GF-D8 (cell line): ENCODE measurements around the gene JMJD8.

Experiments used
- DNase-seq: peaks from one replicate; lab custom pipeline; 2025; lab: John Stamatoyannopoulos, UW

The JMJD8 gene

DNA sequence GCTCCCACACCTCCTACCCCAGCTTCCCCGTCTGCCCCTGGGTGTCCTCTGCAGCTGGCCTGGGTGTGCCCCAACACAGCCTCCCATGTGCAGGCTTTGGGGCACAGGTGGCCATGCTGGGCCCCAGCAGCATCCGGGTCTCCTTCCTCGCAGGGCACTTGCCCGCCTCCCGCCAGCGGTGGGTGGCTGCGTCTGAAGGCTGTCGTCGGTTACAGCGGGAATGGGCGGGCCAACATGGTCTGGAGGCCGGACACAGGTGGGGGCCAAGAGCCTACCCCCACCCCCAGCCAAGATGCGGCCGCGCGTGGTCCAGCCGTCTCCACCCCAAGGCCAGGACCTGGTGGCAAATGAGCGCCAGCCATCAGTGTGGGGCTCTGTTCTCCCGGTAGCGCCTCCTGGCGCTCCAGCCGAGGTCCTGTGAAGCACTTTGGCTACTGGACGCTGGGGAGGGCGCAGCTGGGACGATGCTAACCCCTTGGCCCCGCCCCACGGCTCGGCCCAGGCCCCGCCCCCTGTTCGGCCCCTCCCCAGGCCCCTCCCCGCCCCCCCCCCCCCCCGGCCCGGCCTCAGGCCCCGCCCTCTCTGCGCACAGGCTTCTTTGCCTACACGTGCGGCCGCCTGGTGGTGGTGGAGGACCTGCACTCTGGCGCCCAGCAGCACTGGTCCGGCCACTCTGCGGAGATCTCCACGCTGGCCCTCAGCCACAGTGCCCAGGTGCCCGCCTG lies 23.5 kb downstream of the JMJD8 start:
- DNase-seq, result no peak

DNA sequence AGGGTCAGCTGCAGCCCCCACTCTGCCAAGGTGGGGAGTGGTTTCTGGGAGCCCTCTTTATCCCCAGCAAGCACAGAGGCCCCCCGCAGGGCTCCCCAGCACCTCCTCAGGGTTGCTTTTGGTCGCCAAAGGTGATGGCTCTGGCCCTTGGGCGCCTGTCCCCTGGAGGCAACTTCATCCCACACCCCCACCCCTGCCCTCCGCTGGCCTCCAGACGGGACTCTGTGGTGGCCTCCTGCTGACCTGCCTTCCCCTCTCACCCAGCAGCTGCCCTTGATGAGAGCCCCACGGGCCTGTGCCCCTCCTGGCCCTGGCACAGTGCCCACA lies 24.0 kb downstream of the JMJD8 start:
- no peak for DNase-seq

DNA sequence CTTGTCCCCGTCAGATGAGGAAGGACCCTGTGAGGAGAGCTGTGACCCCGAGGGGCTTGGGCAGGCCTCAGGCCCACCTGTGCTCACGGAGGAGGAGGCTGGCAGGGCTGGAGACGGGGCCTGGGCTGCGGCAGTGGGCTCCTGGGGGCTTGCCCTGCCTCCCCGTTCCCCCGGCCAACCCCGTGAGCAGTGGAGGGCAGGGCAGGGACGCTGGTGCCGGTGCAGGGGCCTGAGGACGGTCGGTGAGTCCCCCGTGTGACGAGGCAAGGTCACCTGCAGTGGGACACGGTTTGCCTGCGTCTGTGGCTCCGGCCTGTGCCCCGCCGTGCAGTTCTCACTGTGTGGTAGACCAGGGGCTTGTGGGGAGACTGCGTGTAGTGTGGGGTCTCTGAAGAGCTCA lies 24.5 kb downstream of the JMJD8 start:
- no peak for DNase-seq

DNA sequence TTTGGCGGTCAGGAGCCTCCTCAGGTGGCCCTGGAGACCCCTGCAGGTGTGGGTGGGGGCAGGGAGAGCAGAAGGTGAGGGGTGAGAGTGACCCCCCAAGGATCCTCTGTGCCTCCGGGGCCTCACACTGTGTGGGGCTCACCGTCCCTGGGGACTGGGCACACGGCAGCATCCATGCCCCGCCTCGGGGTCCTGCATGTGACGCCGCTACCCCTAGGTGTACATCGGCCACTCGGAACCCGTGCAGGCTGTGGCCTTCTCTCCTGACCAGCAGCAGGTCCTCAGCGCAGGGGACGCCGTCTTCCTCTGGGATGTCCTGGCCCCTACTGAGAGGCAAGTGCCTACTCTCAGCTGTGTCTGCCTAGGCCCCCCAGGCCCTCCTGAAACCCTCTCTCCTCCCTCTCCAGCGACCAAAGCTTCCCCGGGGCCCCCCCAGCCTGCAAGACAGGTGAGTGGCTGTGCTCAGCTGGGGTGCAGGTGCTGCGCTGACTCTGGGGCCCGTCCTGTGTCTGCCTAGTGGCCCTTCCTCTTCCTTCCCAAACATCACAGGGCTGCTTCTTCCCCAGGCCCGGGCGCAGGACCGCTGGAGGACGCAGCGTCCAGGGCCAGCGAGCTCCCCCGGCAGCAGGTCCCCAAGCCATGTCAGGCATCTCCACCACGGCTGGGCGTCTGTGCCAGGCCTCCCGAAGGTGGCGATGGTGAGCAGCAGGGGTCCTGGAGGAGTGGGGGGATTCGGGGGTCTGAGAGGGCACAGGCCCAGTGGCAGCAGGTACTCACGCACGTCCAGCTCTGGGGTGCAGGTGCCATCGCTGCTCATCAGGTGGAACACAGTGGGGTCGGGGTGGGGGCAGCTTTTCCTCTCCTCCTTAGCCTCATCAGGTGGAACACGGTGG lies 25.2 kb downstream of the JMJD8 start:
- no peak for DNase-seq

DNA sequence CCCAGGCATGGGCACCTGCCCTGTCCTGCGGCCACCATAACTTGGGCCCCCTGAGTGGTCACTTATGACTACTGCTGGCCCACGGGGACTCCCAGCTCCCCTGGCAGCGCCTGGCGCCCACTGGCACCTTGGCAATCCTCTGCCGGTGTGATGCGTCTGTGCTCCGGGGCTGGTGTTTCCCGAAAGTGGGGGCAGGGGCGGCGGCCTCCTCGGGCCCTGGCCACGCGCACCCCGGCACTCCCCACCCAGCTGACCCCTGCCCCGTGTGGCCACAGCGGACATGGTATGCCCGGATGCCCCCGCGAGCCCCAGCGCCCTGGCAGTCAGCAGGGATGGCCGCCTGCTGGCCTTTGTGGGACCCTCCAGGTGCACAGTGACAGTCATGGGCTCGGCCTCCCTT lies 26.6 kb downstream of the JMJD8 start:
- no peak for DNase-seq

DNA sequence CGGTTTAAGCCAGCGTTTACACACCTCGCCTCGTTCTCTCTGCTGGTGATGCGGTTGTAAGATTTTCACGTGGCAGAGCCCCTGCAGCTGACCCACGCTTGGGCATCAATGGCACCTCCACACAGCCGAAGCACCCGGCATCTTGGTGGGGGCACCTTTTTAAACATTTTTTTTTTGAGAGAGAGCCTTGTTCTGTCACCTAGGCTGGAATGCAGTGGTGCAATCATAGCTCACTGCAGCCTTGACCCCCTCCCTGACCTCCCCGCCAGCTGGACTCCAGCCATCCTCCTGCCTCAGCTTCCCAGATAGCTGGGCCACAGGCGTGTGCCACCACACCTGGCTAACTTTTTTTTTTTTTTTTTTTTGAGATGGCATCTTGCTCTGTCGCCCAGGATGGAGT lies 30.1 kb downstream of the JMJD8 start:
- DNase-seq, result no peak

DNA sequence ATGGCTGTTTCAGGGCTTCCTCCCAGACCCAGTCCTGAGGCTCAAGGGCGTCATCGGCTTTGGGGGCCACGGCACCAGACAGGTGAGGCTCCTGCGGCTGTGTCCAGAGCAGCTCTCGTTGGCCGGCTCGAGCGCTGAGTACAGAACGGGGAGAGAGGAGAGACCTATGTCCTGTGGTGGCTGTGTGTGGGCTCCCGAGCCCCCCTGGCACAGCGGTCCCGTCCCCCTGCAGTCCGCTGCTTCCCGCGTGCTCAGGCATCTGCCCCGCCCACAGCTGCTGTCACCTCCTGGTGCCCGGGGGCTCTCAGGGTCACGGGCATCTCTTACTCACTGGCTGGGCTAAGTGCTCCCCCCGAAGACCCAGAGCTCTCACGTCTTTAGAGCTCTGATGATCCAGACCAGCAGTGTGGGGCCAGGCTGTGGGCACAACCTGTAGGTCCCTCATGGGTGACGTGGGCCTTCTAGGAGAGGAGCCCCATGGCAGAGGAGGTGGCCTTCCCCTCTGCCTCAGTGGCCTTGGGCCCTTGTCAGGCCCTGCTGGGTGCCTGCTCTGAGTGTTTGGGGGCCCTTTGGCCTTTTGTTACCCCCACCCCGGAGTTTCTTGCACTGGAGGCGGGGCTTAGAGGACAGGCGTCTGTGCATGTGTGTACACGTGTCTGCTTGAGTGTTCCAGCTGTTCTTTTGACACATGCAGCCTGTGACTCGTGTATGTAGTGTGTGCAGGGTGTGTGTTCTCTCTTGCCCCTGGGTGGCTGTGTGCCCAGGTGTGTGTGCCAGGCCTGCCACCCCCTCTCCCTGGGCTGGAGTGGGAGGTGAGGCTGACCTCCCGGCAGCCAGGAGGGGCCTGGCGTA lies 31.5 kb downstream of the JMJD8 start:
- DNase-seq, result no peak

DNA sequence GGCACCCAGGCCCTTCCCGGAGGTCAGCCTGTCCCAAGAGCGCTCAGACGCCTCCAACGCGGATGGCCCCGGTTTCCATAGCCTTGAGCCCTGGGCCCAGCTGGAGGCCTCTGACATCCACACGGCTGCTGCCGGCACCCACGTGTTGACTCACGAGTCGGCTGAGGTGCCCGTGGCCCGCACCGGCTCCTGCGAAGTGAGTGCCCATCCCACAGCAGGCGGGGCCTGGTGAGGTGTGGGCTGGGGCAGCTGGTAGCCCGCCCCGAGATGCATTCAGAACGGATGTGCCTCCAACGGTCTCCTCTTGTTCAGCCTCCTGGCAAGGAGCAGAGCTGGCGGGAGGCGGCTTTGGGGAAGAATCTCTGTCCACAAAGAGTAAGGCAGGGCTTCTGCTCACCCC lies 32.3 kb downstream of the JMJD8 start:
- no peak for DNase-seq

DNA sequence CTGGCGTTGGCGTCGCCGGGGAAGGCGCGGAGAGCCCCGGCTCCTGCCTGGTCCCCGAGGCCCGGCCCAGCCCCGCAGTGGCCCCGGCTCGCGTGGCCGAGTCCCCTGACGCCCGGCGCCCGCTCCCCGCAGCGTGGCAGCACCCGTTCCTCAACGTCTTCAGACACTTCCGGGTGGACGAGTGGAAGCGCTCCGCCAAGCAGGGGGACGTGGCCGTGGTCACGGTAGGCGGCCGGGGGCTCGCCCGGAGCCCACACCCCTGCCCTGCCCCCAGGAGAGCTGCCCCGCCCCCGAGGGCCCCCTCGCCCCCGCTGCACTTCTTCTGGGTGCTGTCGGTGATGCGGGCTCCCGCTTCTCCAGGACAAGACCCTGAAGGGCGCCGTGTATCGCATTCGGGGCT lies 34.5 kb downstream of the JMJD8 start:
- DNase-seq, result no peak

DNA sequence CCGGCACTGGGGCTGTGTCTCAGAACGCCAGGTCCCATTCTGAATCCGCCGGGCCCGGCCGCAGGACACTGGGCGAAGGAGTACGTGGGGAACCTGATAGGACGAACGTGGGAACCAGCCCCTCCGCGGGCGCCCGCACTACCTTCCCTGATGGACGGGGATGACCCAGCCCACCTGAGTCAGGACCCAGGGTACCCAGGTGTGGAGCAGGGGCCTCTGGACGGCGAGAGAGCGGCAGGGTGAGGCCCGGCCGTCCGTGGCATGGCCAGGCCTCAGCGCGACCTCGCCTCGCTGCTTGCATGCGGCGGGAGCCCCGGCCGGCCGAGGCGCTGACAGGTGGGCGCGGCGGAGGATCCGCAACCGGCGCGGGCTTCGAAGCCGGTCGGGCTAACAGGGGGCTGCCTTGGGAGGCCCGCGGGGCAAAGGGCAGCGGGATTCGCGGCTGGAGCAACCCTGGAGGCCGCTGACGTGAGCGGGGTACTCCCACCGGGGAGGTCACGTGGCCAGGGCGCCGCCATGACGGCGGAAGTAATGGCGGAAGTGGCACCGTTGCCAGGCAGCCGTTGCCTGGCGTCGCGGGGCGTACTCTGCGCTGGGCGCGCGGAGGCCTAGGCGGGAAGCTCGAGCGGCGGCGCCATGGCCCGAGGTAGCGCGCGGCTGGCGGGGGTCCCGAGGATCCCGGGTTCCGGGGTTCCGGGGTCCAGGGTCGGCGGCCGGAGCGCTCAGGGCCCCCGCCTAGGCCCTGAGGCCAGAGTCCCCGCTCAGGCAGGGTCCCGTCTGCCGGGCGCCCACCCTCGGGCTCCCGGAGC lies 35.1 kb downstream of the JMJD8 start, which contains the start of gene WDR90:
Gene WDR90 (plus strand): TSS at position 585 of the 809 bp plus-strand sequence. CDS start 52 bp downstream, at position 637.
- peak; percentile 75 for DNase-seq

DNA sequence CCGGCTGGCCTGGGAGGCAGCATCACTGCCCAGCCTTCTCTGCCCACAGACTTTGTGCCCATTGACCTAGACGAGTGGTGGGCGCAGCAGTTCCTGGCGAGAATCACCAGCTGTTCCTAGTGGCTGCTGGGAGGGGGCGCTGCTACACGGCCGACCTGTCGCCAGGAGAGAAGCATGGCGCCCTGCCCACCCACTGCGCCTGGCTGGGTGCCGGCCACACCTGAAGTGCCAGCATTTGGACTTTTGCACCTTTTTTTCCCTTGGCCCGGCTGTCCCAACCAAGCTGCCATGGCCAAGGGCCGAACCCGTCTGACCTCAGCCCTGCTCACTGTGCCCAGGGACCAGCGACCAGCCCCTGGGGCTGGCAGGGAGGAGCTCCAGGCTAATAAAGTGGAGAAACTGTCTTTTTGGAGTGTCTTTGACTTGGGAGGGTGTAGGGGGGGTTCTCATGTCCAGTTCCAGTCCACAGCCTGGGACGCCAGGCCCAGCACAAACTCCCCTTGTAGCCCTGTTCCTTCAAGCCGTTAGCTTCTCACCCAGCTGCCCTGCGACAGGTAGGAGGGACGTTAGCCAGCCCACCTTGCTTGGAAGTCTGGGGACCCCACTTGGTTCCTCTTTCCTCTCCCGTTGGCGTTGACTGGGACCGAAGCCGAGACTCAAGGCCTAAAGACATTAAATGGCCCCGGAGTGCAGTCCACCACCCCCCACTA lies 35.9 kb downstream of the JMJD8 start:
- DNase-seq, result peak; percentile 17

DNA sequence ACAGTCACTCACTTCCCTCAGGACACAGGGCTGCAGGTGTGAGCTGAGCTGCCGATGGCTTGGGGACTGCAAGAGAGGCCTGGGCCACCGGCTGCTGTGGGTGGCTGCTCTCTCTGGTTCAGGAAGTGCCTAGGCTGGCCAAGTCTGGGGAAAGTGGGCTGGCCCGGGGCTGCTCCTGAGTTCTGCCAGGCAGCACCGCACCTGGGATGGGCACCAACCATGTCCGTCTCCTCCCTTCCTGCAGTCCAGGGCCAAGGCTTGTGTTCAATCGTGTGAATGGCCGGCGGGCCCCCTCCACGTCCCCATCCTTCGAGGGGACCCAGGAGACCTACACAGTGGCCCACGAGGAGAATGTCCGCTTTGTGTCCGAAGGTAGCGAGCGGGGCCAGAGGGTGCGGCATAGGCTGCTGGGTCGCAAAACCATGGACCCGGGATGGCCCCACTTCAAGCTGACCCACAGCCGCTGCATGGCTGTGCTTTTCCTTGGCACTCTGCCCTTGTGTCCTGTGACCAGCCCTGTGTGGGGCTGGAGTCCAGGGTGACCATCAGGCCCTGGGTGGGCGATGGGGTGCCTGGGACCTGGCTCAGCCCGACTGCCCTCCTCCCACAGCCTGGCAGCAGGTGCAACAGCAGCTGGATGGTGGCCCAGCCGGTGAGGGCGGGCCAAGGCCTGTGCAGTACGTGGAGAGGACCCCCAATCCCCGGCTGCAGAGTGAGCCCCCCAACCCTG lies 36.8 kb downstream of the JMJD8 start:
- DNase-seq, result no peak

DNA sequence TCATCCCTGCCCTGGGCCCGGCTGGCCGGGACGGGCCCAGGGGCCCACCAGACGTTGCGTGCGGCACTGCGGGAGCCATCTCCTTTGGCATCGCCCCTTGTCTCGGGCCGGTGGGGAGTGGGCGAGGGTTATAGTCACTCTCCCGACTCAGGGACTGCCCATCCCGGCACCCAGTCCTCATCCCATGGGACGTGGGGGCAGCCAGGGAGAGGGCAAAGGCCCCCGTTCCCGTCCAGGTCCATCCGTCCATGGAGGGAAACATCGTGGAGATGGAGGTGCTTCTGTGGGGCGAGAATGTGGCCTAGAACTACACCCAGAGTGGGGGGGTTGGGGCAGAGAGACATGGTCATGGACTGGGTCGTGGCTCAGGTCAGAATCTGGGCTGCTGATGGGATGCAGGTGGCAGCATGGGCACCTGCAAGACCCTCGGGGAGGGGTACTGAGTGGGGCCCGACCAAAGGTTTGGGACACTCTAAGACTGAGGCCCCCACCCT lies 37.4 kb downstream of the JMJD8 start:
- no peak for DNase-seq

DNA sequence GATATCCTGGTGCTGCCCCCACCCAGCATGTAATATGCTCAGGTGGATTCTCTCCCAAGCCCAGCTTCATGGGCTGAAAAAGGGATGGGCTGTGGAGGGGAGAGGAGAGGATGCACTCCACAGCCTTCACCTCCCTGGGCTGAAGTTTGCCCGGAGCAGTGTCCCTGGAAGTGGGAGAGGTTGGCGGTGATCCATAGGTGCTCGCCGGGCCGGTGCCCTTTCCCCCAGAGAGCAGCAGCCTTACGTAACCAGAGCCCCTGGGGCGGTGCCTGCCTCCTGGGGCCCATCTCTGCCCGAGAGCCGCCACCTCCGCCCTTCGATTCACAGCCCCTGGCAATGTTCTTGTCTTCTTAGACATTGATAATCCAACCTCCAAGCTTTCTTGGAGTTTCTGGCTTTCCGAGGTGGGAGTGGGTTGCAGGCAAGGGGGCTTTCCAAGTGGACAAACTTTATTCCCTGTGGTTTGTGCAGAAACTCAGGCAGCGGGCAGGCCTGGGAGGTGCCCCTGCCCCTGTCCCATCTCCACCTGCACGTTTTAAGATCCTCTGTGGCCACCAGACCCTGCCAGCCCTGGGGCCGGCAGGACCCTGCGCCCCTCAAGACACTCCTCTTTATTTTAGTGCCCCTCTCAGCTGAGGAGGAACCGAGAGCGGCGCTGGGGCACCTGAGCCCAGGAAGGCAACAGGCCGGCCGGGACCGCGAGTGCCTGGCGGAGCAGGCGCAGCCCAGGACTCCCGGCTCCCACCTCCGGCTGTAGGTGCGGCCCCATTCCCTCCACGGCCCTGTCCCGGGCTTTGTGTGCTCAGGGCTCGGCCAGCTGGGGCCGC lies 38.1 kb downstream of the JMJD8 start:
- no peak for DNase-seq

DNA sequence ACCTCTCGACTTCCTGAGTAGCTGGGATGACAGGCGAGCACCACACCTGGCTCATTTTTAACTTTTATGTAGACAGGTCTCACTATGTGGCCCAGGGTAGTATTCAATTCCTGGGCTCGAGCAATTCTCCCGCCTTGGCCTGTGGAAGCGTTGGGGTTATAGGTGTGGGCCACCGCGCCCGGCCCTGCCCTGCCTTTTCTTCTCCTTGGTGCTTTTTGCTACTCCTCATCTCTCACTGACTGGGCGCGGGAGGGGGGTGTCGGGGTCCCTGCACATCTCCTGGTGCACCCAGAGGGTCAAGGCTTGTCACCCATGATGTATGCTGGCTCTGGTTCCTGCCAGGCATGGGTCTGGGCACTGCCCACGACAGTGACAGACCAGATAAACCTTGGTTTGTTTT lies 39.6 kb downstream of the JMJD8 start:
- no peak for DNase-seq

DNA sequence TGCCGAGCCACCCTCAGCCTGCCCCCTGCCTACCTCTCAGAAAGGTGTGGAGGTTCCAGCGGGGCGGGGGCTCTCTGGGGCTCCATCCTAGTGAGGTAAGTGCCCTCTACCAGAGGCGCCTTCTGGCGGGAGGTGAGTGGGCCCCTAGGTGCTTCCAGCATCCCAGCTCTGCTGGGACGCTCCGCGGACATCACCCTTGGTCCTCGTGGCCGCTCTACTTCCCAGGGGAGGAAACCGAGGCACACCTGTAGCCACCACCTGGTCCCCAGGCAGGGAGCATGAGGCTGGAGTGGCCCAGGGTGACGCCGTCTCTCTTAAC lies 41.1 kb downstream of the JMJD8 start:
- DNase-seq, result no peak

DNA sequence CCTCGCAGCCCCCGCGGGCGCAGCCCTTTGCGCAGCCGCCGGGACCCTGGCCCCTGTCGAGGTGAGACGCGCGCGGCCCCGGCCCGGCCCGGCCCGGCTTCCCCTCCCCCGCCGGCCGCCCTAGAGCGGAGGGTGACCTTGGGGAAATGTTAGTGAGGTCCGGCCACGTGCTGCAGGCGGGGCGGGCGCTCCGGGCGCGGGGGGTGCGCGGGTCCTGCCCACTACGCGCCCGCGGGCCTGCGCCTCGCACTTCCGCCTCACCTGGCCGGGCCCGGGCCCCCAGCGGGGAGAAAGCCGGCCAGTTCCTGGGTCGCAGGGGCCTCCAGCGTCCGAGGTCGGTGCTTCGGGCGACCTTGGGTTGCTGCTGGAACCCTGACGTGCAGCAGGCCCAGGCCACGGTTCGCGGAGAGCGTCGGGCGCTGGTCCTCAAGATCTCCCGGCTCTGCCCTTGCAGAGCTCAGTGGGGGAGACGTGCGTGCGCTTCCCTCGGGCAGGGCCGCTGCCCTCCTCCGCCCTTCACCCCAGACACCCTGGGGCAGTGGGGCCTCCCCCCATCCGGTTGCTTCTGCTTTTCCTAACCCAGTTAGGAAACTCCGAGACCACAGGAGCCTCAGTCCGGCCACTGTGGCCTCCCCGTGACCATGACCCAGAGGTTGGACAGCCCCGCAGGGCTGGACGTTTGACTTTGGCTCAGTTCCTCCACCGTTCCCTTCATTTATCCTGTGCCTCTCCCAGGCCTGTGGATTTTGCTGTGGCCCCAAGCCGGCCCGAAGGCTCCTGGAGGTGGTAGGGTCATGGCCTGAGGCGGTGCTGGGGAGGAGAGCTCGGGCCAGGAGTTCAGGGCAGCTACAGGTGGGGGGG lies 41.7 kb downstream of the JMJD8 start:
- DNase-seq, result peak; percentile 15
